Fibroblast of skin of abdomen (primary cell): Measurements from ENCODE around the gene GANC. TPM values are rescaled to one million over a fixed set of nuclear protein-coding genes. Genes with fewer than 3 reads are reported as not detected.
"Not testable (repeated sequence)": the region's sequence is repeated elsewhere in the genome, so short reads cannot be mapped to it uniquely, and the experiment has no call there.

ENCODE experiments used
- DNase-seq: peaks from one replicate; pipeline ENCODE4 v3.0.0-alpha.2; 2013
- polyA plus RNA-seq, 2 experiments: library from polyadenylated mRNA; unstranded; fragments of 120-200 nt; gene quantifications; one replicate each; pipeline ENCODE4 v1.2.1, GENCODE V29; 2013; ENCODE audit not compliant: insufficient read length in 2 of 2

Gene GANC, protein sequence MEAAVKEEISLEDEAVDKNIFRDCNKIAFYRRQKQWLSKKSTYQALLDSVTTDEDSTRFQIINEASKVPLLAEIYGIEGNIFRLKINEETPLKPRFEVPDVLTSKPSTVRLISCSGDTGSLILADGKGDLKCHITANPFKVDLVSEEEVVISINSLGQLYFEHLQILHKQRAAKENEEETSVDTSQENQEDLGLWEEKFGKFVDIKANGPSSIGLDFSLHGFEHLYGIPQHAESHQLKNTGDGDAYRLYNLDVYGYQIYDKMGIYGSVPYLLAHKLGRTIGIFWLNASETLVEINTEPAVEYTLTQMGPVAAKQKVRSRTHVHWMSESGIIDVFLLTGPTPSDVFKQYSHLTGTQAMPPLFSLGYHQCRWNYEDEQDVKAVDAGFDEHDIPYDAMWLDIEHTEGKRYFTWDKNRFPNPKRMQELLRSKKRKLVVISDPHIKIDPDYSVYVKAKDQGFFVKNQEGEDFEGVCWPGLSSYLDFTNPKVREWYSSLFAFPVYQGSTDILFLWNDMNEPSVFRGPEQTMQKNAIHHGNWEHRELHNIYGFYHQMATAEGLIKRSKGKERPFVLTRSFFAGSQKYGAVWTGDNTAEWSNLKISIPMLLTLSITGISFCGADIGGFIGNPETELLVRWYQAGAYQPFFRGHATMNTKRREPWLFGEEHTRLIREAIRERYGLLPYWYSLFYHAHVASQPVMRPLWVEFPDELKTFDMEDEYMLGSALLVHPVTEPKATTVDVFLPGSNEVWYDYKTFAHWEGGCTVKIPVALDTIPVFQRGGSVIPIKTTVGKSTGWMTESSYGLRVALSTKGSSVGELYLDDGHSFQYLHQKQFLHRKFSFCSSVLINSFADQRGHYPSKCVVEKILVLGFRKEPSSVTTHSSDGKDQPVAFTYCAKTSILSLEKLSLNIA (N-terminal part only)
- 16.2 TPM for polyA plus RNA-seq (2013, experiment 1 of 2; ENCODE audit: insufficient read length)
- 18.2 TPM for polyA plus RNA-seq (2013, experiment 2 of 2; ENCODE audit: insufficient read length)

DNA sequence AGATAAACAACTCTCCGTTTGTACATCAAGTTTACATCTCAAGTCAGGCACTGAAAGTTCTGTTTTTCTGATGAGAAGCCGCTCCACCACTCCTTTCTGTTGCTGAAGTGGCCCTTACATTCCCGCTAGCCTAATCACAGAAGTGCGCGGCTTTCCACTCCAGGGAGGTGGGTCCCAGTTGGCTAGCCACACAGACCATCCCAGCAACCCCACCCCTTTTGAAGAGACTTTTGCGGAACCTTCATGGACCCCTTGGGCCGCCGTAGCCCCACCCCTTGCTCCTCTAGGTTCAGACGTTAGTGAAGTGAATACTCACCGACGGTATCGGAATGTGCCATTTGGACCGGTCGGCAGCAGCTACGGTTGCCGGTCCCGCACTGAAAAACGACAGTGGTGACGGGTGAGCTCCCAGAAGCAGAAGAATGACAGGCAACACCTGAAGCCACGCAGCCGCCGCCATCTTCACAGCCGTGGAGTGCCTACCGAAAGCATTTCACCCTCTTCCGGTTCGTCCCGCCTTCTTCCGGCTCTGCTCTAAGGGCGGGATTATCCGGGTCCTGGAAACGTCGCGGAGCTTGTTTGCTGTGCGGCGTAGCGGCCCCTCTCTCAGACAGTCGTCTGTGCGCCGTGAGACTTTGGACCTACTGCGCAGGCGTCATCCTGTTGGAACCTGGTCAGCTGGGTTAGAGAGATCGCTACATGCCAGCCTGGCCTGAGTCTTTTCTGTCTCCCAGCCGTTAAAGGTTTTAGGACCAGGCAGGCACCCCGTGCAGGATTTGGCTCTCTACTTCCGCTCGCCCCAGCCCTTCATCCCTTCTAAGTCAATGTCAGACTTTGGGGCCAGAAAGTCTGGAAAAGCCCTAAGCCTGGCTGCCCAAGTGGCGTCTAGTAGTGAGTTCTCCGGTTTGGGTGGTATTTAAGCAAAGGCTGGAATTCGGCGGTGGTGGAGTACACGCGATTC is at the start of gene GANC, which contains the start of gene TMEM87A:
TSS of gene GANC (plus strand) at position 263 of the 961 bp plus-strand sequence. CDS start 1,281 bp downstream, outside the sequence.
TSS of gene TMEM87A (minus strand) at position 495 of the 961 bp plus-strand sequence. CDS start at position 460, 35 bp downstream.
- peak; percentile 99 for DNase-seq

DNA sequence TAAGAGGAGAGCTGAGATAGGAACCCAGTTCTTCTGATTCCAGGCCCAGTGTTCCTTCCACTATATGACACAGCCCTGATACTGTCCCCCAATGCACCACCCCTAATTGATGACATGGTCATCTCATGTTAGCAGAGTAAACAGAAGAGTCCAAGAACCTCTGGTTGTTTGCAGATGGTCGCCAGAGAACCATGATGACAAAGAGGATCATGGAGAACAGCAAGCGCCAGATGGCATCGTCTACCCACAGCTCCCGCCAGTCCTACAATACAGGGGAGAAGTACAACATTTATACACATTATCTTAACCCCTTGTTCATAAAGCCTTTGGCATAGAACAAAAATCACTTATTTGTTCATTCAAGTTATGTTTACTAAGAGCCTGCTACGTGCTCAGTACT is 46.4 kb upstream of the GANC start:
- DNase-seq: no peak

DNA sequence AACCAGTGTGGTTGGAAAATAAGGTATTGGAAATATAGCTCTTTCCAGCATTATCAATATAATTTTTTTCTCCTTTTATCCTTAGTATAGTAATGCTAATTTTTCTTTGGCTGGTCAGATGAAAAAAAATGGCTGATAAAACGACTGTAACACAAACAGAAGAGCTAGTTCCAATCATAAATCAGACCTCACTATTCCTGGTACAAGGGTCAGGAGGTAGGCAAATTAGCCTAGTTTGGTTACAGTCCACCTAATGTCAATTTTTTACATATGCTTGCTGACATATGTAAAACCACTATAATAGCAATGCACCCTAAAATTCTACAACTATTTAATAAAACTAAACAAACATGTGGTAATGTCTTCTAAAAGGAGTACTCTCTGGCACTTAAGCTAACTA is 45.0 kb upstream of the GANC start:
- no peak for DNase-seq

DNA sequence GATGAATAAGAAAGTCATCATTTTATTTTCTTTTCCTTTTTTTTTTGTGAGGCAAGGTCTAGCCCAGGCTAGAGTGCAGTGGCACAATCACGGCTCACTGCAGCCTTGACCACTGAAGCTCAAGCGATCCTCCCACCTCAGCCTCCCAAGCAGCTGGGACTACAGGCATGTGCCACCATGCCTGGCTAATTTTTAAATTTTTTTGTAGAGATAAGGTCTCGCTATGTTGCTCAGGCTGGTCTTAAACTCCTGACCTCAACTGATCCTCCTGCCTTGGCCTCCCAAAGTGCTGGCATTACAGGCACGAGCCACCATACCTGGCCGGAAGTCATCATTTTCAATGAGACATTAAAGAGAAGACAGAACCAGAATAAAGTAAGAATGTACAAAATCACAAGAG is 44.0 kb upstream of the GANC start:
- DNase-seq: not testable (repeated sequence)

DNA sequence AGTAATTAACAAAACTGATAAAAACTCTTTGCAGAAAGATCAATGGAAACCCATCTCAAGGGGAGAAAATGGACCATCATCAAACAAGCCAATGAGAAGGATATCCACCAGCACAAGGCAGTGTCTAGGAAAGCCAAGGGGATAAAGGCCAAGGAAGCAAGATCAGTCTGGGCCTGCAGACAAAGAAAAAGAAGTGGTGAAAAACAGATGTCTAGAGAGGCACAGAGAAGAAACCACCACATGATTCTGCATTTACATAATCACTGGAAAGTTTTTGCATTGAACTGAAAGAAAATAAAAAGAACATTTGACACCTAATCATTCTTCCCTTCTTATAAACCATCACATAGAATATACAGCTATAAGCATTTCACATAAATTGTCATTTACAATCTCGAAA is 41.9 kb upstream of the GANC start:
- no peak for DNase-seq

DNA sequence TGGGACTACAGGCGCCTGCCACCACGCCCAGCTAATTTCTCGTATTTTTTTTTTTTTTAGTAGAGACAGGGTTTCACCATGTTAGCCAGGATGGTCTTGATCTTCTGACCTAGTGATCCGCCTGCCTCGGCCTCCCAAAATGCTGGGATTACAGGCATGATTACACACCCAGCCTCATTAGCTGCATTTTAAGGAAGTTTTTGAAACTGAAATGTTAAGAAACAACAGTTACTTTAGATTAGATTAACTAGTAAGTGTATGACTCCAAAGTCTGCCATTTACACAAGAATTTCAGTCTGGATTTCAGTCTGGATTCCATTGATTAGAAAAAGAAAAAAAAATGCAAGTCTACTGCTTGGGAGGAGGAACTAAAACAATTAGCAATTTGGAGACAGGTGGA is 40.4 kb upstream of the GANC start:
- no peak for DNase-seq

DNA sequence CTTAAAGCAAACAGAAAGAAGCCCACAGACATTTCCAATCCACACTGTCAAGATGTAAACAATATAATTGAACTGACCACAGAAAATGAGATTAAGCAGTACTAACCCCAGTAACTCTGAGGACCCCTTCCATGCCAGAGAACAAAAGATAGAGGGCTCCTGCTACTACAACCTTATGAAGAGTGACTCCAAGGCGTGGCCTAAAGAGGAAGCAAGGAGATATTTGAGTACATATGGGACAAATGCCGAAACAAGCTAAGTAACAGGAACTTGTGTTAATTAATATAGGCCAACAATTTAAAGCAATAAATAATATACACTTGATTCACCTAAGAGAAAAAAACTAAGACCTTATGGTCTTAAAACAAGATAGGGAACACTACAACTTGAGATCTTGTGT is 39.9 kb upstream of the GANC start:
- DNase-seq: no peak

DNA sequence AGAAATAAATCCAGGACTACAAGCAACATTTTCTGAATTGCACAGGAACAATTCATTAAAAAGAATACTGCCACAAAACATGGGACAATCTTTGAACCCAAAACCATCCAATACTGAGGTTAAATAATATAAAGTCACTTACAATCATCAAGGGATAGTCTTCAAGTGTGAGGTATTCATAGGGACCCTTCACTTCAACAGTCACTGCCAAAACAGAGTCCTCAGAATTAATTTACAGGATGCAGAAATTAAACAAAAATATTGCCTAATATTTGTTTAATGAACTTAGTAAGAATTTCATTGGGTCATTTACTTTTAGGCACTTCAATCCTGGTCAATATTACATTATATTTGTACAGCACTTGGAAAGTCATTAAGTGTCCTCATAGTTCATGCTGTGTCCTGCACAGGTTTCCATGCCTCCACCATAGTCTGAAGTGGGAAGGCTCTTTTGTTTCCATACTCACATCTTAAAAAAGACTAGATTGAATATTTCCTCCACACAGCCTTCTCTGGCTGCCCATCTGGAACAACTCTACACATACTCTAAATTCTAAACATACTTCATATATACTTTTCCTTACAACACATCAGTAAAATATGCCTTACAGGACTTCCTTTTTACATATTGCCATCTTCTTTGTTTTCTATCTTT is 33.3 kb upstream of the GANC start:
- peak; percentile 57 for DNase-seq

DNA sequence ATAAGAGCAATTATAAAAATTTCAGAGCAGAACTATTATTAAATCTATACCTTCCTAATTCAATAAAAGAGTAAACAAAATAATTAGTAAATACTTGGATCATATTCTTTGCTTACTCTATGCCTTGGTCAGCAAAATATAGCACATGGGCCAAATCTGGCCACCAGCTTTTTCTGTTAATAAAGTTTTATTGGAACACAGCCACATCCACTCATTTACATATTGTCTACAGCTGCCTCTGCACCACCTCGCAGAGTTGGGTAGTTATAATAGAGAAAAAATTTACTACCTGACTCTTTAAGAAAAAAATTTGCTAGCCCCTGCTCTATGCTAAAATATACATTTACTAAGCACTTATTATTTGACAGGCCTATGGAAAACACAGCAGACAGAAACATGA is 32.2 kb upstream of the GANC start:
- DNase-seq: no peak

DNA sequence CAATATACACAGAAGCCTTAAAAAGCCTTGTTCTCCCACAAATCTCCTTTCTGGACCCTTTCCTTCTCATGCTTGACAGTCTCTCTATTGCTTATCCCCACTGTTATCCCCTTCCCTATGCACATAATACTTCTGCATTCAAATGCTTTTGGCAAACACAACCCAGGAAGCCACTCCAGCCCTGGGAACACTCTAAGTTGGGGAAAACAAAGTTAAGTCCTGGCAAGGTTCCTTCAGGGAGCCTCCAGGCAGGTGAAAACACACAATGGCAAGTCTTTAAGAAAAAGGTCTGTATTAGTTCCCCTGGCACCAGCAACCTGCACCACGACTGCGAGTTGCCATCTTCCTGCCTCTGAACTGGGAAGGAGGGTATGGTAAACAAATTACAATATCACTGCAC is 19.7 kb upstream of the GANC start:
- DNase-seq: no peak

DNA sequence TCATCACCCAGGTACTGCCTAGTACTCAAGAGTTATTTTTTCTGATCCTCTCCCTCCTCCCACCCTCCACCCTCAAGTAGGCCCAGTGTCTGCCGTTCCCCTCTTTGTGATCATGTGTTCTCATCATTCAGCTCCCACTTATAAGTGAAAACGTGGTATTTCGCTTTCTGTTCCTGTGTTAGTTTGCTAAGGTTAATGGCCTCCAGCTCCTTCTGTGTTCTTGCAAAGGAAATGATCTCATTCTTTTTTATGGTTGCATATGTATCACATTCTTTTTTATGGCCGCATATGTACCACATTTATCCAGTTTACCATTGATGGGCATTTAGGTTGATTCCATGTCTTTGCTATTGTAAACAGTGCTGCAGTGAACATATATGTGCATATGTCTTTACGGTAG is 8.2 kb upstream of the GANC start:
- DNase-seq: no peak

DNA sequence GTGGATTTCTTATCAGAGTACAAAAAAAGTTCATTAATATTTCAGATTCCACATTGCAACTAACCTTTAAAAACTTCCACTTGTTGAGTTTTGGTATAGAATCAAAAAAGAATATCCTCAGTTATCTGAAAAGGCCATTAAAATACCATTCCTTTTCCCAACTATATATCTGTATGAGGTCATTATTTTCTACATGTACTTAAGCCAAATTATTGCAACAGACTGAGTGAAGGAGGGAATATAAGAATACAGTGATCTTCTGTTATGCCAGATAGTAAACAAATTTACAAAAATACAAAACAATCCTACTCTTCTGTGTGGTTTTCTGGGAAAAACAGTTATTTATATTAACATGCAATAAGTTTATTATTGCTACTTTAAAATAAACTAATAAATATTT is 5.7 kb upstream of the GANC start:
- no peak for DNase-seq

DNA sequence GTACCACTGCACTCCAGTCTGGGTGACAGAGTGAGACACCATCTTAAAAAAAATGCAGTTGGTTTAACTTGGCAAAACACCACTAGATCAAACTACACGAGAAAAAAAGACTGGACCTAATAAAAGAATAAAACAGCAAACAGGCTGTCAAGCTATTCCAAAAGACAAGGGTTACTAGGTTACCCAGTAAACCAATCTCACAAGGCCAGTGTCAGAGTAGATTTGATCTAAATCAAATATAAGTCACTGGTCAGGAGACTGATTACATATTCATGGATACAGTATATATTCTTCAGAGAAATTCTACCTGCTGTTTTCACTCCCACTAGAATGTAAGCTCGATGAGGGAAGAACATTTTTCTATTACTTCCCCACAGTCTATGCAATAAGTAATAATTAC is 2.5 kb upstream of the GANC start:
- DNase-seq: no peak

DNA sequence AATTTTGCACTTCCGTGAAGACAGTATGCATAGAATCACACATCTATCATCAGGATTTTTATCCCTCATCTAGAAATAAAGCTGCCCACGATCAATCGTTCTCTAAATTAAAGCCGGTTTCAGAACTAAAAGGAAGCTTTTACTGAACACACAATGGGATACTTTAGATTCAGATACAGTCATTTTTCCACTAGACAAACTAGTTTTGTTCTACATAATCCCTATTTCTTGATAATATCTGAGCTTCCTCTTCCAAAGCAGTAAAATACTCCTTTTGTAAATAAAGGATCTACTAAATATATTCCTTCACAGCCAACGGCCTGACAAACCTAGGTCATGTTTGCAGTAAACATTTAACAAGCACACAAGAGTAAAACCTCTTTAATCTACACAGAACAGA is 2.0 kb upstream of the GANC start:
- DNase-seq: no peak

DNA sequence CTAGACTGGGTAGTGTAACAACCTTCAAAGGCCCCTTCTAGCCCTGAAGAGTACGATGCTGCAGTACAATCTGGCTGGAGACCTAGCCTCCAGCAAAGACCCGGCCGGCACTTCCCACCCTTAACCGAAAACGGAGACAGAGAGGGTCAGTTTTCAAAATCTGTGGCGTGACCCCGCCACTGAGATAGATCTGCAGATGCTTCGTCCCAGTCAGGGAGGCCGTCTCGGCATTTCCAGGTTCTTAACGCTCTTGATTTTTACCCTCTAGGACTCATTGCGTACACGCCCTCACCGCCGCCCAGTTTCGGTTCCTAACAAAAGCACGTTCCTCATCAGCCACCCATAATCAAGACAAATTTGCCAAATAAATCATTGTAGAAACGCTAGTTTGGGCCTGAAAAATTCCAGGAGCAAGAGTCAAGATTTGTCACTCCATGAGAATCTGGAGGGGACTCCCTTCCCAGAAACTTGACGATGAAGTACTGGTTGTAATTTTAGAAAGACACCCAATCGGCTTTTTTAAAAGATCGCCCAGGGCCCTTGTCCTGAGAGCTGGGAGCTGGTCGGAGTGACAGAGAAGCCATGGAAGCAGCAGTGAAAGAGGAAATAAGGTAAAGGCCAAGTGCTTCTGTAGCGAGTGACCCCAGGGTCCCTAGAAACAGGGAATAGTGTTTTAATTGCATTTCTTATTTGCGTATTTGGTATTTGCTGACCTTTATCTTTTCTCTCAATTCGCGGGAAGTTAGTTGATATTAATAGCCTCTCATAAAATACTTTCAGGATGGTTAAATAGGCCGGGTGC is 1.1 kb downstream of the GANC start:
- peak; percentile 76 for DNase-seq

DNA sequence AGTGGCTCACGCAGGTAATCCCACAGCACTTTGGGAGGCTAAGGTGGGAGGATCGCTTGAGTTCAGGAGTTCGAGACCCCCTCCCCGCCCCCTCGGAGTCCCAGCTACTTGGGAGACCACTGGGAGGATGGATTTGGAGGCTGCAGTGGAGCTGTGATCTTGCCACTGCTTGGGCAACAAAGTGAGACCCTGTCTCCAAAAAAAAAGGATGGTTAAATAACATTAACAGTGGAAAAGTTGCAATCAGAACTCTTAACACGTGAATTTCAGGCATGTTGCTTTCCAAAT is 1.6 kb downstream of the GANC start:
- no peak for DNase-seq

DNA sequence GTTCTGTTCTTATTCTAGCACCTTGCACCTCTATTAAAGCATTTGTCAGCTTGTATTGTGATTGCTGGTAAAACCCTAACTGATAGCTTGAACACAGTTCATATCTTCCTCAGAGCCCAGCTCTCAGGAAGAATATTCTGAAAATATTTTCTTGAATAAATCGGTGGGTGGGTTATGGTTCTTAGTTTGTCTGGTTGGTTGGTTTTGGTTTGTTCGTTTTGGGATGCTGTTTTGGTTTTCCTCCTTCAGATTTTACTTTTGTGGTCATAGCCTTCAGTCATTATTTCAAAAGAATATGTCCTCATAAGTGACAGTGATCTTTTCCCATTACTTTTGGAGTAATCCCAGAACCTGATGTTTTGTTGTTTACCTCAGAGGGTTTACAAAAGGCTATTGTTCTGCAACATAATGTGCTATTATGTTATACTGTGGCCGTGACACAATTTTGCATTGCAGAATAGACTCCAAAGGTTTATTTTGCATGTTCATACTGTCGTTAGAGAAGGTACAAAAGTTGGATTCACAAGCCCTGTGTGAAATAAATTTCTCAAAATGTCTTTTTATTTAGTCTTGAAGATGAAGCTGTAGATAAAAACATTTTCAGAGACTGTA is 2.9 kb downstream of the GANC start:
- no peak for DNase-seq

DNA sequence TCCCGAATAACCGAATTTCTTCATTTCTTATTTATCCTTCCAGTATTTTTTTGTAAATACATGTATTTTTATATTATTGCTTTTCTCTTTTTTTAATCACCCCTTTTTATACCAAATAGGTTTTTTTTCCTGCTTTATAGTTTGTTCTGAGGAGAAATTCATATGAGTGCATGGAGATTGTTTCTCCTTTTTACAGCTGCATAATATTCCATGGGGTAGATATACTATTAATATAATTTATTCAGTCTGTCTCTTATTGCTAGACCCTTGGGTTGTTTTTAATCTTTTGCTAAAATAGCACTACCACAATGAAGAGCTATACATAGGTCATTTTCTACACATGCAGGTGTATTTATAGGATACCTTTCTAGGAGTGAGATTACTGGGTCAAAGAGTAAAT is 3.8 kb downstream of the GANC start:
- DNase-seq: no peak

DNA sequence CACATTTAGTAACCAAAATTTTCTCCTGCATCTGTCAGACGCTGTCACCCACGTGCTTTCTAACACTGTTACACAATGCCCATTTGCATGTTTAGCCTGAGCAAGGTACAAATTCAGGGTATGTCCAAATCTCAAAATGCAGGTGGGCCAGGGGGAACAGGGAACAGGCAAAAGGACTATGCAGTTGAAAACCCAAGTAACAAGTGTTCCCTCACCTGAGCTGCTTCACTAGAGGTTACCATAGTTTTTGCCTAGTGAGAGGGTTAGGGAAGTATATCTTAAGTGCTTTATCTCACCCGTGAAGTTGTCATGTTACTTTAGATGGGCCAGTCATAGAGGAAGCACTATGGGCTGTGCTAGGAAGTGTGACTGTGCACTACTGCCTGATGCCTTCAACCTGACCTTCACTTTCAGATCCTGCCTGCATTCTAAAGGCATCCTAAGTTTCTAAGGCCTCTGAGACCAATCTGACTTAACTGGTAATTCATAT is 6.3 kb downstream of the GANC start:
- no peak for DNase-seq

DNA sequence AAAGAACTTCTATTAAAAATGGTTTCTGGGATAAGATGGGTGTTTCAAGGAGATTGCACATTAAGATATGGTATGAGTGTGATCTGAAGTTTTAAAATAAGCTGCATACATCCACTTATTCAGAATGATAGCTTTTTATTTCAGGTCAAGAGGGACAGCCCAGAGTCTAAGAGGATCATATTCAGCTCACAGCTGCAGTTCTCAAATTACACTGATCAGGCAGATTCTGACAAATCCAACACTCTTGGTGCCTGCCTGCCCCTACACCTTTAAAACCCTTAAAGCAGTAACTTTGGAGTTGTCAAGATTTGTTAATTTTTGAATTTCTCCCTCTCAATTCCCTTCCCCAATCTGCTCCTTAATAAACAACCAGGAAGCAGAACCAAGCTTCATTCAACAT is 9.3 kb downstream of the GANC start:
- no peak for DNase-seq
